GM12892 (cell line): ENCODE data around the gene PER2.

Source experiments
- POLR2A ChIP-seq: IDR thresholded peaks from 2 replicates; pipeline ENCODE4 v1.6.1; 2011; ENCODE audit warnings: low read depth, low read length, control low read depth
- POLR2AphosphoS5 ChIP-seq: IDR thresholded peaks from 2 replicates; pipeline ENCODE4 v1.6.1; 2011; ENCODE audit warnings: low read depth, low read length, control low read depth

DNA sequence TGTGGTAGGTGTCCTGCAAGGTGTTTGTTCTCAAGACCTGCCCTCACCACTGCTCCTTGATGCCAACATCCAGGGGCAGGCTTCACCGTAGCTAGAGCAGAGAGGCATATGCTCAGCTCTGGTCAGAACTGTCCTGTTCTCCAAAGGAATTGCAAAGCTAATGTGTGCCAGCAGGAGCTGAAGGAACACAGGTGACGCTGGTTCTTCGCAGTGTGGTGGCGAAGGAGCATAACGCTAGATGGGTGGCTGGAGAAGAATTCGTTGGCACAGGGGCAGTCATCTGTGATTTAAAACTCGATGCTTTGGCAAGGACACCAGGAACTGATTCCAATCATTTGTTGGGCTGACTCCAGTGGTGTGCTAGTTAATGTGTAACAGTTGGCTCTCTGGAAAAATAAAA, 11.4 kb upstream of the PER2 start:
- TF ChIP-seq POLR2A, result no peak
- TF ChIP-seq POLR2AphosphoS5, result no peak
